GM19238 (cell line): ENCODE results near the gene GCLM.
A peak's percentile ranks its signal among the peaks of the same experiment; 100 is the strongest.
"Not testable (repeated sequence)": the region's sequence is repeated elsewhere in the genome, so short reads cannot be mapped to it uniquely, and the experiment has no call there.

ENCODE experiments used
- DNase-seq: peaks from one replicate; pipeline ENCODE4 v3.0.0; 2011; ENCODE audit warnings: low spot score; ENCODE audit not compliant: insufficient read length

Gene GCLM

GRCh38 chr1:93909146-93910050, at the start of gene GCLM:
Gene GCLM, minus strand, starts transcription at chr1:93909430. Its CDS starts 267 bp downstream, at chr1:93909163.
- DNase-seq: peak; percentile 87

GRCh38 chr1:93958726-93959100, 49.5 kb upstream of the GCLM start:
- no peak for DNase-seq

GRCh38 chr1:93958032-93958725, 48.9 kb upstream of the GCLM start:
- no peak for DNase-seq

- no peak for DNase-seq
These were observed 46.5 kb upstream of the GCLM start for GRCh38 chr1:93955765-93956164.

- DNase-seq: not testable (repeated sequence)
These were observed 37.9 kb upstream of the GCLM start for GRCh38 chr1:93947002-93947686.

- DNase-seq: no peak
These were observed 29.4 kb upstream of the GCLM start for GRCh38 chr1:93938461-93939145.

GRCh38 chr1:93937997-93938396, 28.8 kb upstream of the GCLM start:
- DNase-seq: no peak

GRCh38 chr1:93925206-93925605, 16.0 kb upstream of the GCLM start:
- DNase-seq: no peak

GRCh38 chr1:93919780-93920179, 10.6 kb upstream of the GCLM start:
- DNase-seq: no peak

GRCh38 chr1:93917302-93917701, 8.1 kb upstream of the GCLM start:
- DNase-seq: no peak

- DNase-seq: not testable (repeated sequence)
These were observed 1.6 kb upstream of the GCLM start for GRCh38 chr1:93910880-93911279.

GRCh38 chr1:93910305-93910704, 1.1 kb upstream of the GCLM start:
- DNase-seq: no peak

- DNase-seq: peak; percentile 36
These were observed 660 bp downstream of the GCLM start for GRCh38 chr1:93908394-93909145.

- DNase-seq: no peak
These were observed 1.5 kb downstream of the GCLM start for GRCh38 chr1:93907718-93908117.

- DNase-seq: no peak
These were observed 2.8 kb downstream of the GCLM start for GRCh38 chr1:93906480-93906879.

GRCh38 chr1:93905734-93906133, 3.5 kb downstream of the GCLM start:
- no peak for DNase-seq

- no peak for DNase-seq
These were observed 4.2 kb downstream of the GCLM start for GRCh38 chr1:93905051-93905450.

GRCh38 chr1:93904228-93904627, 5.0 kb downstream of the GCLM start:
- DNase-seq: no peak

- DNase-seq: no peak
These were observed 8.3 kb downstream of the GCLM start for GRCh38 chr1:93900723-93901504.
